Endothelial cell of umbilical vein (primary cell): Measurements from ENCODE around the gene GYPA.

Experiments
- CTCF ChIP-seq, 2 donors: IDR thresholded peaks; 1 replicate in 1 of 2; 2 replicates in 1 of 2; pipeline ENCODE4 v1.5.1; 2011; ENCODE audit warnings: low read length in 2 of 2, mild to moderate bottlenecking in 2 of 2, moderate library complexity in 2 of 2, control low read depth in 1 of 2, inconsistent platforms in 1 of 2, low read depth in 1 of 2; ENCODE audit not compliant: insufficient read depth in 1 of 2; ENCODE audit errors: extremely low read depth in 1 of 2
- FOS ChIP-seq: IDR thresholded peaks from 2 replicates; pipeline ENCODE4 v1.6.1; 2011; ENCODE audit warnings: mild to moderate bottlenecking, low read length, moderate library complexity, borderline replicate concordance; ENCODE audit not compliant: insufficient read depth
- POLR2A ChIP-seq: IDR thresholded peaks from 2 replicates; pipeline ENCODE4 v1.6.1; 2012; ENCODE audit warnings: low read depth, mild to moderate bottlenecking, control low read depth, low read length
- POLR2AphosphoS5 ChIP-seq: IDR thresholded peaks from 2 replicates; pipeline ENCODE4 v1.6.1; 2012; ENCODE audit warnings: low read depth, mild to moderate bottlenecking, control low read depth, low read length, moderate library complexity; ENCODE audit not compliant: insufficient read depth

GRCh38 chr4:144141493-144141892 lies 975 bp upstream of the GYPA start:
- no peak for TF ChIP-seq POLR2AphosphoS5
- no peak for TF ChIP-seq CTCF (IDR thresholded peaks at IDR 0.05; ENCODE audit: extremely low read depth in 1 of 2, insufficient read depth in 1 of 2, low read depth in 1 of 2, low read length in 2 of 2)
- TF ChIP-seq POLR2A, result no peak
- no peak for TF ChIP-seq FOS
